Pulmonary artery endothelial cell (primary cell): ENCODE data around the gene RPS6KA3. TPM values are rescaled to one million over a fixed set of nuclear protein-coding genes. Genes with fewer than 3 reads are reported as not detected.
"Not testable (repeated sequence)": the region's sequence is repeated elsewhere in the genome, so short reads cannot be mapped to it uniquely, and the experiment has no call there.

Experiments
- DNase-seq: peaks from one replicate; pipeline ENCODE4 v3.0.0-alpha.2; 2011; ENCODE audit warnings: low read depth, low spot score
- total RNA-seq: library from RNA; depleted of rRNA; stranded (reverse); fragments of >200 nt; gene quantifications from 2 replicates; pipeline ENCODE4 v1.2.3, GENCODE V29; 2014

Gene RPS6KA3
- total RNA-seq, 1 donor from 2014 or later, result 90.6 TPM

- DNase-seq, result no peak
Measured at GRCh38 chrX:20265726-20266681, 705 bp downstream of the RPS6KA3 start.

- DNase-seq, result peak; percentile 19
Measured at GRCh38 chrX:20265221-20265725, 1.4 kb downstream of the RPS6KA3 start.

- DNase-seq, result no peak
Measured at GRCh38 chrX:20263474-20263873, 3.2 kb downstream of the RPS6KA3 start.

GRCh38 chrX:20260885-20261284, 5.8 kb downstream of the RPS6KA3 start:
- DNase-seq, result no peak

GRCh38 chrX:20254712-20255299, 11.9 kb downstream of the RPS6KA3 start:
- DNase-seq, result no peak

- no peak for DNase-seq
Measured at GRCh38 chrX:20253232-20253543, 13.5 kb downstream of the RPS6KA3 start.

GRCh38 chrX:20252381-20253231, 14.1 kb downstream of the RPS6KA3 start:
- no peak for DNase-seq

GRCh38 chrX:20251691-20252090, 15.0 kb downstream of the RPS6KA3 start:
- DNase-seq, result no peak

- DNase-seq, result not testable (repeated sequence)
Measured at GRCh38 chrX:20250146-20250545, 16.6 kb downstream of the RPS6KA3 start.

- DNase-seq, result no peak
Measured at GRCh38 chrX:20248592-20249192, 18.0 kb downstream of the RPS6KA3 start.

- no peak for DNase-seq
Measured at GRCh38 chrX:20244931-20245330, 21.8 kb downstream of the RPS6KA3 start.

- DNase-seq, result no peak
Measured at GRCh38 chrX:20240201-20240600, 26.5 kb downstream of the RPS6KA3 start.

- DNase-seq, result no peak
Measured at GRCh38 chrX:20237864-20238263, 28.8 kb downstream of the RPS6KA3 start.

GRCh38 chrX:20235755-20236154, 31.0 kb downstream of the RPS6KA3 start:
- no peak for DNase-seq

GRCh38 chrX:20233336-20233735, 33.4 kb downstream of the RPS6KA3 start:
- no peak for DNase-seq

- DNase-seq, result no peak
Measured at GRCh38 chrX:20231598-20231997, 35.1 kb downstream of the RPS6KA3 start.

- no peak for DNase-seq
Measured at GRCh38 chrX:20230406-20230805, 36.3 kb downstream of the RPS6KA3 start.

GRCh38 chrX:20229155-20229554, 37.6 kb downstream of the RPS6KA3 start:
- no peak for DNase-seq

GRCh38 chrX:20228245-20228644, 38.5 kb downstream of the RPS6KA3 start:
- no peak for DNase-seq

GRCh38 chrX:20227116-20227515, 39.6 kb downstream of the RPS6KA3 start:
- DNase-seq, result no peak

GRCh38 chrX:20225488-20225833, 41.2 kb downstream of the RPS6KA3 start:
- no peak for DNase-seq
